IPS-NIHi7 (cell line): ENCODE results near the gene ZGRF1.
"Not testable (repeated sequence)": the region's sequence is repeated elsewhere in the genome, so short reads cannot be mapped to it uniquely, and the experiment has no call there.

Source experiments
- DNase-seq: peaks from one replicate; pipeline ENCODE4 v3.0.0; 2012; ENCODE audit warnings: mixed read lengths; ENCODE audit errors: extremely low spot score

The ZGRF1 gene

GRCh38 chr4:112516471-112517066 is 120.1 kb downstream of the ZGRF1 start:
- DNase-seq = peak; percentile 63

DNA sequence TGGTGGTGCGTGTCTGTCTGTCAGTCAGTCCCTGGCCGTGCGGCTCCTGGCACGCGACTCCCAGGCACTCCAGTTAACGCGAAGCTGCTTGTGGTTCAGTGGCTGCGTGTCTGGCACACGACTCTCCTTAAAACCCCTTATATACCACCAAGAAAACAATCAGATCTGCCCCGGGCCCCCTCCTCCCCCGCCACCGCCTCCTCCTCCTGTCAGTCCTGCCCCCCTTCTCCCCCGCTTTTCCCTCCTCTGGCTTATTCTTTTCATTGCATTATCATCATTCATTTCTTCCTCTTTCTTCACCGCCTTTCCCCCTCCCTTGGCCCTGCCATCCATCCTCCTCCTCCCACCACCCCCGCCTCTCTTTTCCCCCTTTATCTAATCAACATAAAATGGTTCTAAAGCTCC is 120.6 kb downstream of the ZGRF1 start, which contains the start of gene NEUROG2:
NEUROG2 (minus strand) TSS at position 115 of the 405 bp plus-strand sequence. CDS start 705 bp downstream, outside the sequence.
- no peak for DNase-seq

GRCh38 chr4:112515198-112516065 is 121.3 kb downstream of the ZGRF1 start:
- peak; percentile 40 for DNase-seq

DNA sequence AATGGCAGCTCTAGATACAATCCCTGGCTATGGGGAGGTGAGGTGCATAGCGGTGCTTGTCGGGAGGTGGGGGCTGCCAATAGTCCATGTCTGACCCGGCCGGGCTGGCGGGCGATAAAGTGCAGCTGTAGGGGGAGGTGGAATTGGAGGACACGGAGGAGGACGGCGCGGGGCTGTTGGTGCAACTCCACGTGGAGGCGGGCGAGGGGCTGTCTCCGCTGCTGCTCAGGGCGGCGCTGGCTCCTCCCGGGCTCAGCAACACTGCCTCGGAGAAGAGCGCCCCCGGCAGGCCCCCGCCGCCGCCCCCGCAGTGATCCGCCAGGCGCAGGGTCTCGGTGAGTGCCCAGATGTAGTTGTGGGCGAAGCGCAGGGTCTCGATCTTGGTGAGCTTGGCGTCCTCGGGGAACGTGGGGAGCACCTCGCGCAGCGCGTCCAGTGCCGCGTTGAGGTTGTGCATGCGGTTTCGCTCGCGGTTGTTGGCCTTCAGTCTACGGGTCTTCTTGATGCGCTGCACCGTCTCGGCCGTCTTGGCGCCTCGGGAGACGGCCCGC is 122.0 kb downstream of the ZGRF1 start:
- DNase-seq = peak; percentile 34

- peak; percentile 26 for DNase-seq
Observed at GRCh38 chr4:112513971-112514646, 122.6 kb downstream of the ZGRF1 start.

DNA sequence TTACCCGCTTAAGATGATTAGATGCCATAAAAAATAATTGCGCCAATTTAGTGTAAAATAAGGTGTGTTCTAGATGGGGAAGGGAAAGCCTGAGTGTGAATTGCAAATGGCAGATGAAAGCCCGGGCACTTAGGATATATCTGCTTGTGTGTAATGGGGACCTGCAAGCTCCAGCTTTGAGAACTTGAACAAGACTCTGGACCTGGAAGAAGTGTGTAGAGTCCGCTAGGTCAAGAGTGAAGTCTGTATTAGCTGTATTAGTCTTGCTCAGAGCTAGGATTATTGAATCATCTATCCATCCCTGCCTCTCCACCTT is 124.9 kb downstream of the ZGRF1 start:
- DNase-seq = no peak

- DNase-seq = no peak
Observed at GRCh38 chr4:112511093-112511802, 125.5 kb downstream of the ZGRF1 start.

- peak; percentile 30 for DNase-seq
Observed at GRCh38 chr4:112510291-112511092, 126.2 kb downstream of the ZGRF1 start.

DNA sequence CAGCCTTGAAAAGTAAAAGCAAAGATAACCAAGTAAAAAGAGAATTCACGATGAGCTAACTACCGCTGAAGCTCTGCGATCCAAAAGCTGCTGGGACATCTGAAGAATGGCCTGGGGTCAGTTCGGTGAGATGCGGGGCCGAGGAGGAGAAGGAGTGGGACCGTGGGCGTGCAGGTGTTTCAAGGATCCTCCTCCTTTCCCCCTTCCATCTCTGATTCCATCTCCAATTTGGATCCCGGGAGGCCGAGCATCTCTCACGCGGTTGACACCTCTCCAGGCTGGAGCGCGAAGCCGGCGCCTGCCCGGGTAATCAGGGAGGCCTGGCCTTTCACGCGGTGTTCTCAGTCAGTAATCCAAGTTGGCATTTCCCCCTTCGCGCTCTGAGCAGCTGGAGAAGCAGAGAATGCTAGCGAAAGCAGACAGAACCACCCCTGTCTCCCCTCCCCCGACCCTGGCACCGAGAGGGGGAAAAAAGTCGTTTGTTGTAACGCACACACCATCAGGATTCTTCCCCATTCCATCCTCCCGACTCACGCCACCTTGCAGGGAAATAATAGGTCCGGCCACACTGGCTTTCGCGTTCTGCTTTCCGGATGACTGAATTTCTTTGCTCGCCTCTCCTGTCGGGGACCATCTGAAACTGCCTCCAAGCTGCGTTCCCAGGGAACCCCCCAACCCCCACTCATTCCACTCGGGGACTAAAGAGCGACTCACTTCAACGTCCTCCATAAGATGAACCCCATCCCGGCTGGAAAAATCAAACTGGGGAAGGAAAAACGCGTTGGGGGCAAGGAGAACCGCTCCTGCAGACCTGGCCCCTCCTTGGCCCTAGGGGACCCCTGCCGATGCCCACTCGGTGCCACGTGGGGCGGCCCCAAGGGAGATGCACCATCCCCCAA is 127.2 kb downstream of the ZGRF1 start:
- no peak for DNase-seq

- DNase-seq = no peak
Observed at GRCh38 chr4:112508356-112508755, 128.4 kb downstream of the ZGRF1 start.

- DNase-seq = no peak
Observed at GRCh38 chr4:112504807-112505206, 131.9 kb downstream of the ZGRF1 start.

DNA sequence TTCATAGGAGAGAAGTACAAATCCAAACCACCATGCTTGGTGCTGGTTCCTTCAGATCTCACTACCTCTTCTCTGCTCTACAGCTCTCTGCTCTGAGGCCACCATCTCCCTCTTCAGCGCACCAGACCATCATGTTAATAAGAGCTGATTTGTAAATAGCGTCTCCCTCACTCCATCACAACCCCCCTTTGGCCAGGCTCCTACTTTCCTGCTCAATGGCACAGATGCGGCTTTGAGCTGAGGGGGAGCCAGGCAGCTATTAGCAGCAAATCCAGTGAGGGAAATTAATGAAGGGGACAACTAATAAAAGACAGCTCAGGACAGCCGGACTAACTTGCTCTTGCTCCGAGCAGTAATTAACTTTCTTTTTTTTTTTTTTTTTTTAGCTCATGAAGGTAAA is 133.8 kb downstream of the ZGRF1 start:
- DNase-seq = no peak

DNA sequence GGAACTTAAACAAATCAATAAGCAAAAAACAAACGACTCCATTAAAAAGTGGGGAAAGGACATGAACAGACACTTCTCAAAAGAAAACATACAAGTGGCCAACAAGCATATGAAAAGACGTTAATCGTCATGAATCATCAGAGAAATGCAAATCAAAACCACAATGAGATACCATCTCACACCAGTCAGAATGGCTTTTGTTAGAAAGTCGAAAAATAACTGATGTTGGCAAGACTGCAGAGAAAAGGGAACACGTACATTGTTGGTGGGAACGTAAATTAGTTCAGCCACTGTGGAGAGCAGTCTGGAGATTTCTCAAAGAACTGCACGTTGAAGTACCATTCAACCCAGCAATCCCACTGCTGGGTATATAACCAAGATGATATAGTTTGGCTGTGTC is 144.4 kb downstream of the ZGRF1 start:
- no peak for DNase-seq

DNA sequence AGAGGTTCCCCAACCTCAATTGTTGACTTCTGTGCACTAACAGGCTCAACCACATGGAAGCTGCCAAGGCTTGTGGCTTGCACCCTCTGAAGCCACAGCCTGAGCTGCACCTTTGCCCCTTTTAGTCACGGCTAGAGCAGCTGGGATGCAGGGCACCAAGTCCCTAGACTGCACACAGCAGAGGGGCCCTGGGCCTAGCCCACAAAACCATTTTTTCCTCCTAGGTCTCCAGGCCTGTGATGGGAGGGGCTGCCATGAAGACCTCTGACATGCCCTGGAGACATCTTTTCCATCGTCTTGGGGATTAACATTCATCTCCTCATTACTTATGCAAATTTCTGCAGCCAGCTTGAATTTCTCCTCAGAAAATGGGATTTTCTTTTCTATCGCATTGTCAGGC is 145.9 kb downstream of the ZGRF1 start:
- not testable (repeated sequence) for DNase-seq
